Adipose tissue (tissue), 3 donors: ENCODE results near the gene SRGAP2B. TPM values are rescaled to one million over a fixed set of nuclear protein-coding genes. Genes with fewer than 3 reads are reported as not detected.
"Not testable (repeated sequence)": the region's sequence is repeated elsewhere in the genome, so short reads cannot be mapped to it uniquely, and the experiment has no call there.

Experiments
- H3K27ac ChIP-seq: one replicate; pipeline ENCODE4 v1.5.1; 2013; ENCODE audit warnings: low read depth, low read length
- WGBS, 3 donors: extraction: QIAGEN DNeasy Blood & Tissue Kit; methylation state at CpG; one replicate each; pipeline ENCODE4 v1.1.7; 2013; 5-methylcytosine and 5-hydroxymethylcytosine counted together
- polyA plus RNA-seq, 3 donors: library from polyadenylated mRNA; stranded (reverse); fragments of 200-250 nt; gene quantifications; one replicate each; pipeline ENCODE4 v1.2.3, GENCODE V29; 2013
- donor health status: healthy with polysubstance abuse.
- donor health status: Bipolar disorder and iron deficiency.
- donor health status: healthy.

Gene SRGAP2B
- polyA plus RNA-seq, 3 donors = 2.9 to 15.5 (median 9.0) TPM

- not testable (repeated sequence) for H3K27ac ChIP-seq
- WGBS, 3 donors = no CpG with 5 or more reads among the region's 10 CpGs
These were observed 42.9 kb downstream of the SRGAP2B start for GRCh38 chr1:145052019-145052776.

GRCh38 chr1:145048181-145048856 lies 46.8 kb downstream of the SRGAP2B start:
- WGBS, 3 donors = no CpG with 5 or more reads among the region's 6 CpGs
- H3K27ac ChIP-seq = not testable (repeated sequence)

- WGBS, 3 donors = no CpG with 5 or more reads among the region's 1 CpG
- not testable (repeated sequence) for H3K27ac ChIP-seq
These were observed 47.6 kb downstream of the SRGAP2B start for GRCh38 chr1:145047553-145047952.

DNA sequence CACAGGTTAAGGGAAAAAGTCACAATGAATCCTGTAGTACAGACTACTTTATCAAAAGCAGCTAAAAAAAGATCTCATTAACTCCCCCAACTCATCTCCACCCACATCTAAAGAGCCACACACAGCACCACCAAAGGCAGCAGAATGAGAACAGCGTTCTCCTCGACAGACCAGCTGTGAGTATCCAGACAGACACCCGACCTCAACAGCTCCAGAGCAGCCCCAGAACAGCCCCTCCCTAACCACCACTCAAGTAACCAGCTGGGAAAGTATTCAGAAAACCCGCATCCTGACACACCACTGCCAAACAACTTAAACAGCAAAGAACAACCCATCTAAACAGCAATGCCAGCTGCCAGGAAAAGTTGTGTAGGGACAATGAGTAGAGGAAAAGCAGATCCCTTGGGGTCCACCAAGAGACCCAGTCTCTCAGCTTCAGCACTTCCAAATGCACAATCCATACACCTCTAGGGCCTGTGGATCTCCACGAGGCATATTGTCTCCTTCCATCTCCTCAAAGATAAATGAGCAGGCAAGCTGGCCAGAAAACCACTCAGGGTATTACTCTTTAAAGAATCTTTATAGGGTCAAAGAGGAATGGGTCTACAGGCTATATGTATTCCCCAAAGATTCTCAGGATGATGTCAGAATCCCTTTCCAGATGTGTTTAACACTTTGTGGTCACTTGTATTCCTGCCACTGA lies 49.4 kb downstream of the SRGAP2B start:
- H3K27ac ChIP-seq = not testable (repeated sequence)
- whole genome bisulfite sequencing, 3 donors = no CpG with 5 or more reads among the region's 5 CpGs

GRCh38 chr1:145041519-145041918 lies 53.6 kb downstream of the SRGAP2B start:
- WGBS, 3 donors = no CpG with 5 or more reads among the region's 1 CpG
- not testable (repeated sequence) for H3K27ac ChIP-seq

DNA sequence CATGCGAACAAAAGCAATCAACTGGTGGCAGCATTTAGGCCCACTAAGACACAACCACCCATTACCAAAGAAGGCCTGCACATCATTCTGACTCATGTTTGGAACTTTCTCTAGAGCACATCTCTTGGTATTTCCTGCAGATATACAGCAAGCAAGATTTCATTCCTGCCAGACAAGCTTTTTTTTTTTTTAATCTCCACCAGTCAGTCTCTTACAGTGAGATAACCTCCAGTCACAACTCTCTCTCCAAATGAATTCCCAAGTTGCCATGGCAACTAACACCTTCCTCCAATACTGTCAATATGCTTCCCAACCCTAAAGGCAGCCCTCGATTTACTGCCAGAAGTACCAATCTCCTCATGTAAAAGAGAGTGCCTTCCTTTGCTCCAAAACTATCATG lies 59.1 kb downstream of the SRGAP2B start:
- not testable (repeated sequence) for H3K27ac ChIP-seq
- 52 to 81% (median 72%) methylated on average over 1 of the region's 2 CpGs for WGBS, 3 donors

GRCh38 chr1:145033523-145033922 lies 61.6 kb downstream of the SRGAP2B start:
- WGBS, 3 donors = no CpG with 5 or more reads among the region's 2 CpGs
- not testable (repeated sequence) for H3K27ac ChIP-seq

DNA sequence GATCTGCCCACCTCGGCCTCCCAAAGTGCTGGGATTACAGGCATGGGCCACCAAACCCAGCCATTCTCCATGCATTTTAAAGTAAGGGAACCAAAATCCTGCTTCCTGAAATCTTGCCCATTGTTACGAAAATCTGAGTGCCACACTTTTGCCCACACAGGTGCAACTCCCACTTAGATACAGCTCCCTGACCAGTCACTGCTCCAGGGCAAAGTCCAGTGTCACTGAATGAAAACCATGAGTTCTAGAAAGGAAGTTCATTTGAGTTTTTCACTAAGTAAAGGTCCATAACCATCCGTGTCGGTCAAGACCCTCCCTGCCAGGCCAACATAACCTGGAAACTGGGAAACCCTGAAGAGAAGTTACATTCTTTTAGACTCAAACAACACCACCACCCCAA lies 67.9 kb downstream of the SRGAP2B start:
- WGBS, 3 donors = no CpG with 5 or more reads among the region's 4 CpGs
- not testable (repeated sequence) for H3K27ac ChIP-seq

GRCh38 chr1:145025286-145025685 lies 69.8 kb downstream of the SRGAP2B start:
- not testable (repeated sequence) for H3K27ac ChIP-seq

DNA sequence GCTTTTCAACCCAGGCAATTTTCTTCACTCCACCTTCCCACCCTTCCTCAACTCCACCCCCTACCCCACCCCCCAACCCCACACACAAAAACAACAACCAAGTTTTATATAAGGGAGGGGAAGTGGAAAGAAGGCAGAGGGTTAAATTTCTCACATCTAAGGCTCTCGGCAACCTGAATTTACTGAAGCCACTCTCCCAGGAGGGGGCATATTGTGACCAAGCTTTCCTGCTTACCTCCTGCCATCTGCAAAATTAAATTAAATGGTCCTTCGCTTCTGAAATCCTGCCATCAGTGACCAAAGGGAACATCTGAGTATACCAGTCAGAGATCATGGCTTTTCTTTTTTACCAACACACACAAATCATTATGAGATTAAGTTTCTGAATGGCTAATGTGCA lies 72.9 kb downstream of the SRGAP2B start:
- no CpG with 5 or more reads among the region's 2 CpGs for WGBS, 3 donors

DNA sequence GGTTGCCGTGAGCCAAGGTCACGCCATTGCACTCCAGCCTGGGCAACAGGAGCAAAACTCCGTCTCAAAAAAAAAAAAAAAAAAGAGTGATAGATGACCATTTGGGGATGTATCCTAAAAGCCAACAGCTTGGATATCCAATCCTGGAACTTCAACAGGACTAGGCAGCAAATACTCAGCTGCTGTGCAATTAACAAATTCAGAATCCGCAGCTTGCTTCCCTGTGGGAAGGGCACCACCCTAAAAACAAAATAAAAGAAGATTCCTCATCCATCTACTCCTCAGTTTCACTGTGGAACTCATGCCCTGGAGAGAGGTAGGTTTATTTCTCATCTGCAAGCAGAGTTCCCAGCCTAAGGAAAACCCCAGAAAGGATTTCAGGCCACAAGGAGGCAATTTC lies 73.4 kb downstream of the SRGAP2B start:
- H3K27ac ChIP-seq = not testable (repeated sequence)
- 82 to 92% (median 86%) methylated on average over 3 of the region's 4 CpGs for WGBS, 3 donors

More for the DNA sequence above, 72.9 kb downstream of the SRGAP2B start:
- H3K27ac ChIP-seq = not testable (repeated sequence)

DNA sequence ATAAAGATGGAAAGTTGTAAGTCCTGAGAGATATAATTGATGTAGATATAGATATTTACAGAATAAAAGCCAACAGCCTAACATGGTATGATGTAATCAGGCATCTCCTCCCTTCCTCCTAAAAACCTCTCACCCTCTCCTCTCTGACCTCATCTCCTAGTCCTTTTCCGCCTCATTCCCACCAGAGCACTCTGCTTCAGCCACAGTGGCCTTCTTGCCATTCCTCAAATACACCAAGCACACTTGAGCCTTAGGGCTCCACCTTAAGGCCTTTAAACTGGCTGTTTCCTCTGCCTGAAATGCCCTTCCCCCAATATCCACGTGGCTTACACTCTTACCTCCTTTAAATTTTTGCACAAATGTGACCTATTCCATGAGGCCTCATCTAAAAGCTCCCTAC lies 75.4 kb downstream of the SRGAP2B start:
- 30 to 62% (median 51%) methylated on average over 2 of the region's 2 CpGs for WGBS, 3 donors
- not testable (repeated sequence) for H3K27ac ChIP-seq

DNA sequence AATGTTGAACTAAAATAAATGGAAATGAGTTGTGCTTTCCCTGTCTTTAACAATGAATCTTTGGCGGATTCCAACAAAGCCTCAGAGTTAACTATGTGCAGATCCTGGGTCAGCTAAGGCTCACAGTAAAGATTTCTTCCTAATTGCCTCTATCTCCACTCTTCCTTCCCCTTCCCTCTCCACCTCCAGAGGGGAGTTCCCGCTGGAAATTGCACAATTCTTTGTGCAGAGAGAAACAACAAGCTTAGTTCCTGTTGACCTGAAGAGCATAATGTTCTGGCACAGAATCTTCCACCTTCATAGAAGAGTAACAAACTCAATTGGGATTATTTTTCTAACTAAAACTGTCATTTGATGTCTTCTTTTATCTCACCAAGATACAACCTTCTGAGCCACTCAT lies 77.4 kb downstream of the SRGAP2B start:
- H3K27ac ChIP-seq = not testable (repeated sequence)
- WGBS, 3 donors = 27 to 86% (median 49%) methylated on average over 1 to 2 of the region's 2 CpGs

- not testable (repeated sequence) for H3K27ac ChIP-seq
These were observed 78.7 kb downstream of the SRGAP2B start for GRCh38 chr1:145016492-145016862.

DNA sequence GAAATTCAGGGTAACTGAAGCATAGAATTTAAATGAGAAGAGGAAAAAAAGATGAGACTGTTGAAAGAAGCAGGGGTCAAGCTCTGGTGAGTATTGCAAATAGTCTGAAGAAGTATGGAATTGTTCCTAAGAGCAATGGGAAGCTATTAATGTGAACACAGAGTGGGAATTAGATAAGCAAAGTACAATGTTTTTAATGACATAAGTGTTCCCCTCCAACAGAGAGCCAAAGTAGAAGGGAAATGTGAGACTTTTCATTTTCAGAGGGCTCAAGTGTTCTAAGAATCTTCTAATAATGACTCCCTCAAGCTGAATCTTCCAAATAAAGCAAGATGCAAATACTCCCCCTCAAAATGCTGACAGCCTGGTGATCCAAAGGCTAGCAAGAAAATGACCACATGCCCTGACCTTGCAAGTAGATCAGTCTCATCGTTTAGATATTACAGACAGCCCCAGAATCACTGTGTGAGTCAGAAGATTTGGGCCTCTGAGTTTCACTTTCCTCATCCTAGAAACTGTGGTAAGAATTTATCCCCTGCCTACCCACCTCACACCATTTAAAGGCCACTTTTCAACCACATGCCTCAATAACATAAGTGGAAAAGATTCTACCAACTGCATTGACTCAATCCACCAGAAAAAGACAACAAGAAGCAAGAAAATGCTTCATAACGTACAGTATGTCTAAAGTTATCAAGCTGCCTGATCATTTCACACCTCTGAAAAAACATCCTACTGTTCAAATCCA lies 79.2 kb downstream of the SRGAP2B start:
- WGBS, 3 donors = no CpG with 5 or more reads among the region's 2 CpGs
- H3K27ac ChIP-seq = not testable (repeated sequence)

DNA sequence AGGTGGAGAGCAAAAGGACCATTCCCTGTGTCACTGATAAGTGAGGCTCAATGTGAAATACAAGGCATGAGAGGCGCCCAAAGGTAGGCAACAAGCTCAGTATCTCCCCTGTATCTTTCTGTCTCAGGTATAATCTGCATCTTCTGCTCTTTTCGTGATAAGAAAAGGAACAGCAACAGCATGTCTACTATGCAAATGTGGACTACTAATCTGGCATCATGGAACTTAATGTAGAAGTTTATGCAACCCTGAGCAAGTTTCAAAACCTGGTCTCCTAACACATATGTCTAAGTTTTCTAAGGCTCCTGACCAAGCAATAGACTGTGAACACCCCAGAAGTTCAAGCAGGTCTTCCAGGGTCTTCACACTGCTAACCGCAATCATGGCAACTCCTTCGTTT lies 81.8 kb downstream of the SRGAP2B start:
- WGBS, 3 donors = 93 to 100% (median 98%) methylated on average over 3 to 4 of the region's 4 CpGs
- not testable (repeated sequence) for H3K27ac ChIP-seq

DNA sequence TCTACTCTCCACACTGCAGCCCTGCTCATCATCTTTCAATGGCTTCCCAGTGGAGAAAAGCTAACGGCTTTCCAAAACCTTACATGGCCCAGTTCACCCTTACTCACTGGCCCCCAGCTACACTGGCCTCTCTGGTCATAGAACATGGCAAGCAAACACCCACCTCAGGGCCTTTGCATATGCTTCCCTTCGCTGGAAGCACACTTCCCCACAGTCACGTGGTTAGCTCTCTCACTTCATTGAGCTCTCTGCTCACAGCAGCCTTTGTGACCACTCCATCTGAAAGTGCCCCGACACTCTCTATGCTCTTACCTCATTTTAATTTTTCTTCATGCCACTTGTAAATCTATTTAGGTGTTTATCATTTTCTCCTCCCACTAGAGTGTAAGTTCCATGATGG lies 83.3 kb downstream of the SRGAP2B start:
- not testable (repeated sequence) for H3K27ac ChIP-seq
- WGBS, 3 donors = 85 to 88% (median 88%) methylated on average over 3 of the region's 4 CpGs

GRCh38 chr1:145010580-145010979 lies 84.5 kb downstream of the SRGAP2B start:
- H3K27ac ChIP-seq = not testable (repeated sequence)
- 41 to 74% (median 51%) methylated on average over 2 of the region's 3 CpGs for WGBS, 3 donors

DNA sequence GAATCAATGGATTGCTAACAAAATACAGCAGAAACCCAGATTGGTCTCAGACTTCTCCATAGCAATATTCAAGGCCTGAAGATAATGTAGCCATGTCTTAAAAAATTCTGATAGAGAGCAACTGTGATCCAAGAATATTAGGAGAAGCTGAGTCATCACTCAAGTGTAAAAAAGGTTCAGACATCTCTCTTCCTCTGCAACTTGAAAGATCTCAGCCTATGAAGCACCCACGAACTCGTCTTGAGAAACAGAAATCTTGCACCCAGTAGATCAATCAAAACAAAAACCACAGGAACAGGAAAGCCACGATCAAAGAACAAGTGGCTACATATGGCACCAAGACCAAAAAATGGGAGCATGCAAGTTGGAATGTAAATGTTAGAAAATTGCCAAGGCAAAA lies 85.2 kb downstream of the SRGAP2B start:
- WGBS, 3 donors = 4 to 83% (median 5%) methylated on average over 3 of the region's 3 CpGs

More for the DNA sequence above, 85.2 kb downstream of the SRGAP2B start:
- not testable (repeated sequence) for H3K27ac ChIP-seq
